K562 (cell line): ENCODE data around the gene THEM4. TPM values are rescaled to one million over a fixed set of nuclear protein-coding genes. Genes with fewer than 3 reads are reported as not detected.
A peak's percentile ranks its signal among the peaks of the same experiment; 100 is the strongest.

ENCODE experiments used
- GTF2A2 ChIP-seq: IDR thresholded peaks from 2 replicates; pipeline ENCODE4 v1.6.1; 2016; ENCODE audit warnings: mild to moderate bottlenecking, missing genetic modification characterization, missing compliant biosample characterization
- MBD2 ChIP-seq: sonication (generic); IDR thresholded peaks from 2 replicates; pipeline ENCODE4 v1.6.1; 2016; ENCODE audit warnings: low read depth, borderline replicate concordance
- NFE2L1 ChIP-seq: fragments of 450-650 bp; IDR thresholded peaks from 2 replicates; pipeline ENCODE4 v1.6.1; 2016; ENCODE audit warnings: missing genetic modification characterization, low read depth, mild to moderate bottlenecking, missing compliant biosample characterization, moderate library complexity, borderline replicate concordance
- NKRF ChIP-seq: fragments of 450-650 bp; IDR thresholded peaks from 2 replicates; pipeline ENCODE4 v1.6.1; 2016; ENCODE audit warnings: borderline replicate concordance
- PHF20 ChIP-seq: fragments of 450-650 bp; IDR thresholded peaks from 2 replicates; pipeline ENCODE4 v1.6.1; 2018; ENCODE audit not compliant: partially characterized antibody
- ZNF277 ChIP-seq: fragments of 250-450 bp; sonication (Bioruptor Pico); IDR thresholded peaks from 2 replicates; pipeline ENCODE4 v1.8.0; 2022; ENCODE audit warnings: inconsistent platforms, mild to moderate bottlenecking, moderate library complexity, borderline replicate concordance
- ZNF354B ChIP-seq: fragments of 250-450 bp; sonication (Bioruptor Pico); IDR thresholded peaks from 2 replicates; pipeline ENCODE4 v1.4.0; 2020
- polyA plus RNA-seq, 8 experiments: library from polyadenylated mRNA; depleted of rRNA in 4 of 8; stranded (reverse) in 5 of 8; unstranded in 3 of 8; fragments of >200 nt; fragmentation: Nextera tagmentation in 2 of 8; fragmentation: Illumina TruSeq in 1 of 8; extraction: Ambion mirVana in 2 of 8; extraction: Trizol in 1 of 8; gene quantifications; 2 replicates each; pipeline versions ENCODE4 v1.2.1 to v1.2.3, GENCODE V29; 2011 to 2014; ENCODE audit warnings: inconsistent platforms in 1 of 8, missing spikeins in 1 of 8
- total RNA-seq, 7 experiments: library from RNA; depleted of rRNA in 6 of 7; stranded (reverse); fragments of >200 nt in 6 of 7; fragmentation: Illumina TruSeq in 2 of 7; extraction: Trizol in 2 of 7; gene quantifications; 2 replicates each; pipeline versions ENCODE4 v1.2.1 to v1.2.3, GENCODE V29; 2011 to 2021; ENCODE audit warnings: low replicate concordance in 1 of 7
- TF ChIP-seq, protein P1 (sequence below): fragments of 450-650 bp; IDR thresholded peaks from 2 replicates; pipeline ENCODE4 v1.6.1; 2018; ENCODE audit not compliant: partially characterized antibody
- TF ChIP-seq, protein P2 (sequence below), 2 experiments: fragments of 450-650 bp; IDR thresholded peaks; 2 replicates each; pipeline ENCODE4 v1.6.1; 2018; ENCODE audit warnings: mild to moderate bottlenecking in 2 of 2, low read depth in 1 of 2; ENCODE audit not compliant: partially characterized antibody in 2 of 2

The THEM4 gene
- total and polyA plus RNA-seq, 9 of the 15 experiments (the other 6 are each of a cell fraction or from before 2014, with no cell fraction given), result 8.6 to 71.9 (median 35.3) TPM

DNA sequence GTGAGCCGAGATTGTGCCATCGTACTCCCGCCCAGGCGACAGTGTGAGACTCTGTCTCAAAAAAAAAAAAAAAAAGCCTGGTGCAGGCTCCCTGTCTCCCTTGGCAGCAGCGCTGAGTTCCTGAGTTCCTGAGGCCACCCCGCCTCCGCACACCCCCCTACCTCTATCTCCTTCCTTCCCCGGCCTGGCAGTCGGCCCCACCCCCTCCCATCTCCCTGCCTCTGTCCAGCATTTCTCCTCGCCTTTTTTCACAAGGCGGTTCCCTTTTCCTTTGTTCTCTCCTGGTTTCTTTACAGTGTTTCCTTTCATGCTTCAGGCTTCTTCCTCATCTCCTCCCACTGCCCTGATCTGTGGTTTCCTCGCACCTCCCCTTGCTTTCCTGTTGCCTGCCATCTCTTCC is 80.4 kb downstream of the THEM4 start (continued):
- no peak for TF ChIP-seq MBD2
- TF ChIP-seq GTF2A2 (tag), result no peak
- TF ChIP-seq NFE2L1 (tag), result no peak
- TF ChIP-seq, protein P1, sequence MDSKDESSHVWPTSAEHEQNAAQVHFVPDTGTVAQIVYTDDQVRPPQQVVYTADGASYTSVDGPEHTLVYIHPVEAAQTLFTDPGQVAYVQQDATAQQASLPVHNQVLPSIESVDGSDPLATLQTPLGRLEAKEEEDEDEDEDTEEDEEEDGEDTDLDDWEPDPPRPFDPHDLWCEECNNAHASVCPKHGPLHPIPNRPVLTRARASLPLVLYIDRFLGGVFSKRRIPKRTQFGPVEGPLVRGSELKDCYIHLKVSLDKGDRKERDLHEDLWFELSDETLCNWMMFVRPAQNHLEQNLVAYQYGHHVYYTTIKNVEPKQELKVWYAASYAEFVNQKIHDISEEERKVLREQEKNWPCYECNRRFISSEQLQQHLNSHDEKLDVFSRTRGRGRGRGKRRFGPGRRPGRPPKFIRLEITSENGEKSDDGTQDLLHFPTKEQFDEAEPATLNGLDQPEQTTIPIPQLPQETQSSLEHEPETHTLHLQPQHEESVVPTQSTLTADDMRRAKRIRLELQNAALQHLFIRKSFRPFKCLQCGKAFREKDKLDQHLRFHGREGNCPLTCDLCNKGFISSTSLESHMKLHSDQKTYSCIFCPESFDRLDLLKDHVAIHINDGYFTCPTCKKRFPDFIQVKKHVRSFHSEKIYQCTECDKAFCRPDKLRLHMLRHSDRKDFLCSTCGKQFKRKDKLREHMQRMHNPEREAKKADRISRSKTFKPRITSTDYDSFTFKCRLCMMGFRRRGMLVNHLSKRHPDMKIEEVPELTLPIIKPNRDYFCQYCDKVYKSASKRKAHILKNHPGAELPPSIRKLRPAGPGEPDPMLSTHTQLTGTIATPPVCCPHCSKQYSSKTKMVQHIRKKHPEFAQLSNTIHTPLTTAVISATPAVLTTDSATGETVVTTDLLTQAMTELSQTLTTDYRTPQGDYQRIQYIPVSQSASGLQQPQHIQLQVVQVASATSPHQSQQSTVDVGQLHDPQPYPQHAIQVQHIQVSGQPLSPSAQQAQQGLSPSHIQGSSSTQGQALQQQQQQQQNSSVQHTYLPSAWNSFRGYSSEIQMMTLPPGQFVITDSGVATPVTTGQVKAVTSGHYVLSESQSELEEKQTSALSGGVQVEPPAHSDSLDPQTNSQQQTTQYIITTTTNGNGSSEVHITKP, result peak; percentile 61
- no peak for TF ChIP-seq PHF20
- TF ChIP-seq ZNF277 (CRISPR knock-in tag), result no peak
- no peak for TF ChIP-seq NKRF
- TF ChIP-seq ZNF354B, result no peak
- TF ChIP-seq, protein P2, sequence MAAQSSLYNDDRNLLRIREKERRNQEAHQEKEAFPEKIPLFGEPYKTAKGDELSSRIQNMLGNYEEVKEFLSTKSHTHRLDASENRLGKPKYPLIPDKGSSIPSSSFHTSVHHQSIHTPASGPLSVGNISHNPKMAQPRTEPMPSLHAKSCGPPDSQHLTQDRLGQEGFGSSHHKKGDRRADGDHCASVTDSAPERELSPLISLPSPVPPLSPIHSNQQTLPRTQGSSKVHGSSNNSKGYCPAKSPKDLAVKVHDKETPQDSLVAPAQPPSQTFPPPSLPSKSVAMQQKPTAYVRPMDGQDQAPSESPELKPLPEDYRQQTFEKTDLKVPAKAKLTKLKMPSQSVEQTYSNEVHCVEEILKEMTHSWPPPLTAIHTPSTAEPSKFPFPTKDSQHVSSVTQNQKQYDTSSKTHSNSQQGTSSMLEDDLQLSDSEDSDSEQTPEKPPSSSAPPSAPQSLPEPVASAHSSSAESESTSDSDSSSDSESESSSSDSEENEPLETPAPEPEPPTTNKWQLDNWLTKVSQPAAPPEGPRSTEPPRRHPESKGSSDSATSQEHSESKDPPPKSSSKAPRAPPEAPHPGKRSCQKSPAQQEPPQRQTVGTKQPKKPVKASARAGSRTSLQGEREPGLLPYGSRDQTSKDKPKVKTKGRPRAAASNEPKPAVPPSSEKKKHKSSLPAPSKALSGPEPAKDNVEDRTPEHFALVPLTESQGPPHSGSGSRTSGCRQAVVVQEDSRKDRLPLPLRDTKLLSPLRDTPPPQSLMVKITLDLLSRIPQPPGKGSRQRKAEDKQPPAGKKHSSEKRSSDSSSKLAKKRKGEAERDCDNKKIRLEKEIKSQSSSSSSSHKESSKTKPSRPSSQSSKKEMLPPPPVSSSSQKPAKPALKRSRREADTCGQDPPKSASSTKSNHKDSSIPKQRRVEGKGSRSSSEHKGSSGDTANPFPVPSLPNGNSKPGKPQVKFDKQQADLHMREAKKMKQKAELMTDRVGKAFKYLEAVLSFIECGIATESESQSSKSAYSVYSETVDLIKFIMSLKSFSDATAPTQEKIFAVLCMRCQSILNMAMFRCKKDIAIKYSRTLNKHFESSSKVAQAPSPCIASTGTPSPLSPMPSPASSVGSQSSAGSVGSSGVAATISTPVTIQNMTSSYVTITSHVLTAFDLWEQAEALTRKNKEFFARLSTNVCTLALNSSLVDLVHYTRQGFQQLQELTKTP (IDR thresholded peaks at IDR 0.05; ENCODE audit: low read depth in 1 of 2, partially characterized antibody in 2 of 2), result peak in 1 of 2 experiments; percentile 53
